SU-DHL-6 (cell line): ENCODE results near the gene MTARC1.

Source experiments
- EZH2phosphoT487 ChIP-seq: fragments of 200-600 bp; sonication (generic), shearing (Covaris generic); conservative IDR thresholded peaks from 2 replicates; pipeline ENCODE4 v1.6.1; 2018; ENCODE audit warnings: mild to moderate bottlenecking, antibody characterized with exemption, low read length, moderate library complexity, mixed read lengths
- TF ChIP-seq, protein P1 (sequence below): fragments of 200-600 bp; sonication (generic); IDR thresholded peaks from one replicate; pipeline ENCODE4 v1.5.1; 2017; ENCODE audit warnings: antibody characterized with exemption, mild to moderate bottlenecking, low read length, moderate library complexity; ENCODE audit not compliant: insufficient read depth, poor library complexity, severe bottlenecking

DNA sequence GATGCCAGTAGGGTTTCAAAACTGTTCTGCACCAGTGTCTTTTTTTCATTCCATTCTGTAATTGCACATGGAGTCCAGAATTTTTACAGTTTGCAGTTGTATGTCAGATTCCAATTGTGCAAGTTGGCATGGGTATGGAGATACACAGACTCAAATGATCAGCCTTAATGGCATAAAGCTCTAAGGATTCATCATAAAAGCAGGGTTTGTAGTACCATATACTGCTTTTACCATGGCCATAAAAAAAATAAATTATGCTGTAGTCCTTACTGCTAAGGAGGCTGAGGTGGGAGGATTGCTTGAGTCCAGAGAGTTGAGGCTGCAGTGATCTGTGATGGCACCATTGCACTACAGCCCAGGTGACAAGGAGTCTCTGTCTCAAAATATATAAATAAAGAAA lies 10.3 kb downstream of the MTARC1 start:
- TF ChIP-seq, protein P1, sequence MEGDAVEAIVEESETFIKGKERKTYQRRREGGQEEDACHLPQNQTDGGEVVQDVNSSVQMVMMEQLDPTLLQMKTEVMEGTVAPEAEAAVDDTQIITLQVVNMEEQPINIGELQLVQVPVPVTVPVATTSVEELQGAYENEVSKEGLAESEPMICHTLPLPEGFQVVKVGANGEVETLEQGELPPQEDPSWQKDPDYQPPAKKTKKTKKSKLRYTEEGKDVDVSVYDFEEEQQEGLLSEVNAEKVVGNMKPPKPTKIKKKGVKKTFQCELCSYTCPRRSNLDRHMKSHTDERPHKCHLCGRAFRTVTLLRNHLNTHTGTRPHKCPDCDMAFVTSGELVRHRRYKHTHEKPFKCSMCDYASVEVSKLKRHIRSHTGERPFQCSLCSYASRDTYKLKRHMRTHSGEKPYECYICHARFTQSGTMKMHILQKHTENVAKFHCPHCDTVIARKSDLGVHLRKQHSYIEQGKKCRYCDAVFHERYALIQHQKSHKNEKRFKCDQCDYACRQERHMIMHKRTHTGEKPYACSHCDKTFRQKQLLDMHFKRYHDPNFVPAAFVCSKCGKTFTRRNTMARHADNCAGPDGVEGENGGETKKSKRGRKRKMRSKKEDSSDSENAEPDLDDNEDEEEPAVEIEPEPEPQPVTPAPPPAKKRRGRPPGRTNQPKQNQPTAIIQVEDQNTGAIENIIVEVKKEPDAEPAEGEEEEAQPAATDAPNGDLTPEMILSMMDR = no peak
- no peak for TF ChIP-seq EZH2phosphoT487
